ENCODE data around the gene ZKSCAN8. TPM values are rescaled to one million over a fixed set of nuclear protein-coding genes. Genes with fewer than 3 reads are reported as not detected.

Gene ZKSCAN8
- polyA plus RNA-seq, 1 donor from 2014 or later: 17.2 TPM

DNA sequence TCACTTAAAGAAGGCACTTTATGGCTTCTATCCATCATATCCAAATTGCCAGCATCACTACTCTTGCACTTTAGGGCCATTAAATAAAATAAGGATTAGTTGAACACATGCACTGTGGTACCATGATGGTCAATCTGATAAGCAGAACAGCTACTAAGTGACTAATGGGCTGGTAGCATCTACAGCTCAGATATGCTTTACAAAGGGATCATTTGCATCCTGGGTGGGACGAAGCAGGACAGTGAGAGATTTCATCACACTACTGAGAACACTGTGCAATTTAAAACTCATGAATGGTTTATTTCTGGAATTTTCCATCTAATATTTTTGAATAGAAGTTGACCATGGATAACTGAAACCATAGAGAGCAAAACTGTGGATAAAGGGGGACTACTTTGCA is 58.3 kb downstream of the ZKSCAN8 start:
- Histone ChIP-seq H3K4me3 (ENCODE audit: low read length) (no peak overlapping the region), H3F3A (ENCODE audit: insufficient read depth, low read length, poor library complexity, severe bottlenecking) (no peaks in the 10 kb centered on the region), H4K20me1 (ENCODE audit: insufficient read depth) (no peaks in the 10 kb centered on the region), H3K36me3 (ENCODE audit: insufficient read depth, low read length) (no peaks in the 10 kb centered on the region), H3K79me2 (replicated peaks; ENCODE audit: insufficient read depth, low read length) (no peaks in the 10 kb centered on the region), H3K27ac (ENCODE audit: low read length) (no peak overlapping the region), H3K9ac (ENCODE audit: low read length) (no peak overlapping the region), H3K9me3 (ENCODE audit: low read length) (no peaks in the 10 kb centered on the region), H3K27me3 (ENCODE audit: insufficient read depth, low read depth, low read length) (peaks cover 6% of the 10 kb centered on the region), H3K4me2 (ENCODE audit: low read length) (no peak overlapping the region), H2AFZ (ENCODE audit: low read depth, low read length) (no peak overlapping the region), H3K9me2 (ENCODE audit: insufficient read depth, low read length) (no peaks in the 10 kb centered on the region)
- no peak for TF ChIP-seq SMC3 (conservative IDR thresholded peaks at IDR 0.05; ENCODE audit: poor library complexity)
- no peak for TF ChIP-seq RAD21 (conservative IDR thresholded peaks at IDR 0.05)
- TF ChIP-seq, protein P1, sequence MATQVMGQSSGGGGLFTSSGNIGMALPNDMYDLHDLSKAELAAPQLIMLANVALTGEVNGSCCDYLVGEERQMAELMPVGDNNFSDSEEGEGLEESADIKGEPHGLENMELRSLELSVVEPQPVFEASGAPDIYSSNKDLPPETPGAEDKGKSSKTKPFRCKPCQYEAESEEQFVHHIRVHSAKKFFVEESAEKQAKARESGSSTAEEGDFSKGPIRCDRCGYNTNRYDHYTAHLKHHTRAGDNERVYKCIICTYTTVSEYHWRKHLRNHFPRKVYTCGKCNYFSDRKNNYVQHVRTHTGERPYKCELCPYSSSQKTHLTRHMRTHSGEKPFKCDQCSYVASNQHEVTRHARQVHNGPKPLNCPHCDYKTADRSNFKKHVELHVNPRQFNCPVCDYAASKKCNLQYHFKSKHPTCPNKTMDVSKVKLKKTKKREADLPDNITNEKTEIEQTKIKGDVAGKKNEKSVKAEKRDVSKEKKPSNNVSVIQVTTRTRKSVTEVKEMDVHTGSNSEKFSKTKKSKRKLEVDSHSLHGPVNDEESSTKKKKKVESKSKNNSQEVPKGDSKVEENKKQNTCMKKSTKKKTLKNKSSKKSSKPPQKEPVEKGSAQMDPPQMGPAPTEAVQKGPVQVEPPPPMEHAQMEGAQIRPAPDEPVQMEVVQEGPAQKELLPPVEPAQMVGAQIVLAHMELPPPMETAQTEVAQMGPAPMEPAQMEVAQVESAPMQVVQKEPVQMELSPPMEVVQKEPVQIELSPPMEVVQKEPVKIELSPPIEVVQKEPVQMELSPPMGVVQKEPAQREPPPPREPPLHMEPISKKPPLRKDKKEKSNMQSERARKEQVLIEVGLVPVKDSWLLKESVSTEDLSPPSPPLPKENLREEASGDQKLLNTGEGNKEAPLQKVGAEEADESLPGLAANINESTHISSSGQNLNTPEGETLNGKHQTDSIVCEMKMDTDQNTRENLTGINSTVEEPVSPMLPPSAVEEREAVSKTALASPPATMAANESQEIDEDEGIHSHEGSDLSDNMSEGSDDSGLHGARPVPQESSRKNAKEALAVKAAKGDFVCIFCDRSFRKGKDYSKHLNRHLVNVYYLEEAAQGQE (IDR thresholded peaks at IDR 0.05; ENCODE audit: borderline replicate concordance): no peak
- TF ChIP-seq EP300 (conservative IDR thresholded peaks at IDR 0.05; ENCODE audit: poor library complexity, severe bottlenecking): no peak
- no peak for TF ChIP-seq POLR2AphosphoS5 (IDR thresholded peaks at IDR 0.05)
- no peak for TF ChIP-seq TAF1 (IDR thresholded peaks at IDR 0.05; ENCODE audit: low read depth)
- no peak for TF ChIP-seq EZH2 (IDR thresholded peaks at IDR 0.05; ENCODE audit: borderline replicate concordance, insufficient read depth, low read length, poor library complexity, severe bottlenecking)
- TF ChIP-seq MXI1 (conservative IDR thresholded peaks at IDR 0.05; ENCODE audit: poor library complexity, severe bottlenecking): no peak
- TF ChIP-seq, protein P2, sequence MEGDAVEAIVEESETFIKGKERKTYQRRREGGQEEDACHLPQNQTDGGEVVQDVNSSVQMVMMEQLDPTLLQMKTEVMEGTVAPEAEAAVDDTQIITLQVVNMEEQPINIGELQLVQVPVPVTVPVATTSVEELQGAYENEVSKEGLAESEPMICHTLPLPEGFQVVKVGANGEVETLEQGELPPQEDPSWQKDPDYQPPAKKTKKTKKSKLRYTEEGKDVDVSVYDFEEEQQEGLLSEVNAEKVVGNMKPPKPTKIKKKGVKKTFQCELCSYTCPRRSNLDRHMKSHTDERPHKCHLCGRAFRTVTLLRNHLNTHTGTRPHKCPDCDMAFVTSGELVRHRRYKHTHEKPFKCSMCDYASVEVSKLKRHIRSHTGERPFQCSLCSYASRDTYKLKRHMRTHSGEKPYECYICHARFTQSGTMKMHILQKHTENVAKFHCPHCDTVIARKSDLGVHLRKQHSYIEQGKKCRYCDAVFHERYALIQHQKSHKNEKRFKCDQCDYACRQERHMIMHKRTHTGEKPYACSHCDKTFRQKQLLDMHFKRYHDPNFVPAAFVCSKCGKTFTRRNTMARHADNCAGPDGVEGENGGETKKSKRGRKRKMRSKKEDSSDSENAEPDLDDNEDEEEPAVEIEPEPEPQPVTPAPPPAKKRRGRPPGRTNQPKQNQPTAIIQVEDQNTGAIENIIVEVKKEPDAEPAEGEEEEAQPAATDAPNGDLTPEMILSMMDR (IDR thresholded peaks at IDR 0.05; ENCODE audit: poor library complexity, severe bottlenecking): no peak

DNA sequence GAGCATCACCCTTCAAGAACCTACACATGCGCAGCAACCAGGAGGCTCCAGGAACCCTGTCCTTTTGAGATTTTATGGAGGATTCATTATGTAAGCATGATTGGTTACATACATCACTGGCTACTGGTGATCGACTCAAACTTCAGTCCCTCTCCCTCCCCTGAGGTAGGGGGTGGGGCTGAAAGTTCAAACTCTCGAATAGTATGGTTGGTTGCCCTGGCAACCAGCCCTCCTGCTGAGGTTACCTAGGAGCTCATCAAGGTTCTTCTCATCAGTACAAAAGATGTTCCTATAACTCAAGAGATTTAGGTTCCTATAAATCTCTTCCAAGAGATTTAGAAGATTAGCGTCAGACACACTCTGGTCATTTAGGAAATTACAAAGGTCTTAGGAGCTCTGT is 61.5 kb downstream of the ZKSCAN8 start:
- Histone ChIP-seq H3K4me3 (ENCODE audit: low read length) (no peak overlapping the region), H3K27ac (ENCODE audit: low read length) (no peak overlapping the region), H3K4me2 (ENCODE audit: low read length) (no peak overlapping the region), H3K79me2 (replicated peaks; ENCODE audit: insufficient read depth, low read length) (no peaks in the 10 kb centered on the region), H3K9ac (ENCODE audit: low read length) (no peak overlapping the region), H4K20me1 (ENCODE audit: insufficient read depth) (no peaks in the 10 kb centered on the region), H3K36me3 (ENCODE audit: insufficient read depth, low read length) (no peaks in the 10 kb centered on the region), H3K9me2 (ENCODE audit: insufficient read depth, low read length) (no peaks in the 10 kb centered on the region), H3K27me3 (ENCODE audit: insufficient read depth, low read depth, low read length) (peaks cover 38% of the 10 kb centered on the region), H3F3A (ENCODE audit: insufficient read depth, low read length, poor library complexity, severe bottlenecking) (no peaks in the 10 kb centered on the region), H3K9me3 (ENCODE audit: low read length) (no peaks in the 10 kb centered on the region), H2AFZ (ENCODE audit: low read depth, low read length) (no peak overlapping the region)
- no peak for TF ChIP-seq EP300 (conservative IDR thresholded peaks at IDR 0.05; ENCODE audit: poor library complexity, severe bottlenecking)
- TF ChIP-seq, protein P2 (IDR thresholded peaks at IDR 0.05; ENCODE audit: poor library complexity, severe bottlenecking): no peak
- no peak for TF ChIP-seq EZH2 (IDR thresholded peaks at IDR 0.05; ENCODE audit: borderline replicate concordance, insufficient read depth, low read length, poor library complexity, severe bottlenecking)
- TF ChIP-seq MXI1 (conservative IDR thresholded peaks at IDR 0.05; ENCODE audit: poor library complexity, severe bottlenecking): no peak
- TF ChIP-seq TAF1 (IDR thresholded peaks at IDR 0.05; ENCODE audit: low read depth): no peak
- no peak for TF ChIP-seq POLR2AphosphoS5 (IDR thresholded peaks at IDR 0.05)
- TF ChIP-seq RAD21 (conservative IDR thresholded peaks at IDR 0.05): no peak
- TF ChIP-seq, protein P1 (IDR thresholded peaks at IDR 0.05; ENCODE audit: borderline replicate concordance): no peak
- no peak for TF ChIP-seq SMC3 (conservative IDR thresholded peaks at IDR 0.05; ENCODE audit: poor library complexity)

Measured in neural cell (in vitro differentiated cells).